Activated naive CD8-positive, alpha-beta T cell treated with anti-CD3 and anti-CD28 coated beads, Interleukin-2, amount 50 U/mL, for 24 hours (primary cell): Measurements from ENCODE around the gene CASP4.
"Not testable (repeated sequence)": the region's sequence is repeated elsewhere in the genome, so short reads cannot be mapped to it uniquely, and the experiment has no call there.

Experiments used
- ATAC-seq: fragments of 150-1000 bp; cut with Tn5 transposase; one replicate; pipeline ENCODE4 v1.10.0; 2021
- DNase-seq: peaks from one replicate; pipeline ENCODE4 v3.0.0; 2021
- H3K27ac Mint-ChIP-seq: one replicate; pipeline ENCODE4 v1.8.0; 2021; ENCODE audit warnings: mild to moderate bottlenecking, mixed read lengths
- H3K27me3 Mint-ChIP-seq: one replicate; pipeline ENCODE4 v1.8.0; 2021; ENCODE audit warnings: mixed read lengths
- H3K36me3 Mint-ChIP-seq: one replicate; pipeline ENCODE4 v1.8.0; 2021; ENCODE audit warnings: low read depth, mixed read lengths
- H3K4me1 Mint-ChIP-seq: one replicate; pipeline ENCODE4 v1.8.0; 2021; ENCODE audit warnings: mixed read lengths
- H3K4me3 Mint-ChIP-seq: one replicate; pipeline ENCODE4 v1.8.0; 2021; ENCODE audit warnings: mild to moderate bottlenecking, moderate library complexity, mixed read lengths
- H3K9me3 Mint-ChIP-seq: one replicate; pipeline ENCODE4 v1.8.0; 2021; ENCODE audit warnings: mixed read lengths

The CASP4 gene

GRCh38 chr11:104970756-104971155 lies 2.4 kb upstream of the CASP4 start:
- Mint-ChIP-seq H3K27me3 (no peaks in the 10 kb centered on the region), H3K36me3 (peaks cover 5% of the 10 kb centered on the region), H3K27ac (no peak overlapping the region), H3K4me3 (no peak overlapping the region), H3K4me1 (peaks cover 28% of the 10 kb centered on the region), H3K9me3 (peaks cover 23% of the 10 kb centered on the region)
- ATAC-seq (no peak), DNase-seq (no peak)

GRCh38 chr11:104968856-104969776 lies 742 bp upstream of the CASP4 start:
- DNase-seq (peak; percentile 10), ATAC-seq (no peak)
- peak overlapping the region; percentile 96 for H3K27ac Mint-ChIP-seq
- peaks cover 36% of the 10 kb centered on the region for H3K4me1 Mint-ChIP-seq
- peak overlapping the region; percentile 94 for H3K4me3 Mint-ChIP-seq
- H3K9me3 Mint-ChIP-seq = peaks cover 14% of the 10 kb centered on the region
- H3K36me3 Mint-ChIP-seq = peaks cover 16% of the 10 kb centered on the region
- no peaks in the 10 kb centered on the region for H3K27me3 Mint-ChIP-seq

GRCh38 chr11:104967534-104968354 lies 630 bp downstream of the CASP4 start:
- peak overlapping the region; percentile 96 for H3K27ac Mint-ChIP-seq
- no peaks in the 10 kb centered on the region for H3K27me3 Mint-ChIP-seq
- peaks cover 28% of the 10 kb centered on the region for H3K36me3 Mint-ChIP-seq
- H3K4me3 Mint-ChIP-seq = peak overlapping the region; percentile 94
- ATAC-seq (no peak), DNase-seq (no peak)
- peaks cover 42% of the 10 kb centered on the region for H3K4me1 Mint-ChIP-seq
- H3K9me3 Mint-ChIP-seq = peaks cover 10% of the 10 kb centered on the region

GRCh38 chr11:104965735-104966134 lies 2.6 kb downstream of the CASP4 start:
- H3K9me3 Mint-ChIP-seq = peaks cover 7% of the 10 kb centered on the region
- no peak for DNase-seq
- no peak overlapping the region for H3K27ac Mint-ChIP-seq
- H3K36me3 Mint-ChIP-seq = peaks cover 43% of the 10 kb centered on the region
- H3K4me1 Mint-ChIP-seq = peaks cover 47% of the 10 kb centered on the region
- H3K4me3 Mint-ChIP-seq = peak overlapping the region; percentile 28
- no peaks in the 10 kb centered on the region for H3K27me3 Mint-ChIP-seq
- no peak for ATAC-seq

GRCh38 chr11:104964247-104964646 lies 4.1 kb downstream of the CASP4 start:
- peaks cover 52% of the 10 kb centered on the region for H3K36me3 Mint-ChIP-seq
- DNase-seq (no peak), ATAC-seq (no peak)

GRCh38 chr11:104962852-104963251 lies 5.5 kb downstream of the CASP4 start:
- Mint-ChIP-seq H3K27ac (no peak overlapping the region), H3K4me3 (no peak overlapping the region), H3K36me3 (peaks cover 57% of the 10 kb centered on the region), H3K27me3 (no peaks in the 10 kb centered on the region), H3K4me1 (peaks cover 62% of the 10 kb centered on the region), H3K9me3 (peaks cover 7% of the 10 kb centered on the region)
- DNase-seq (no peak), ATAC-seq (no peak)

More at GRCh38 chr11:104964247-104964646, 4.1 kb downstream of the CASP4 start:
- H3K27me3 Mint-ChIP-seq = no peaks in the 10 kb centered on the region
- H3K27ac Mint-ChIP-seq = no peak overlapping the region
- H3K9me3 Mint-ChIP-seq = peaks cover 7% of the 10 kb centered on the region
- H3K4me1 Mint-ChIP-seq = peaks cover 58% of the 10 kb centered on the region
- no peak overlapping the region for H3K4me3 Mint-ChIP-seq

GRCh38 chr11:104957280-104957679 lies 11.1 kb downstream of the CASP4 start:
- no peaks in the 10 kb centered on the region for H3K27me3 Mint-ChIP-seq
- peaks cover 50% of the 10 kb centered on the region for H3K36me3 Mint-ChIP-seq
- DNase-seq = no peak
- no peak overlapping the region for H3K4me3 Mint-ChIP-seq
- peaks cover 50% of the 10 kb centered on the region for H3K4me1 Mint-ChIP-seq
- H3K9me3 Mint-ChIP-seq = no peaks in the 10 kb centered on the region
- H3K27ac Mint-ChIP-seq = no peak overlapping the region
- no peak for ATAC-seq

GRCh38 chr11:104956528-104956927 lies 11.8 kb downstream of the CASP4 start:
- ATAC-seq (no peak), DNase-seq (no peak)
- Mint-ChIP-seq H3K4me1 (peaks cover 50% of the 10 kb centered on the region), H3K27me3 (no peaks in the 10 kb centered on the region), H3K27ac (no peak overlapping the region), H3K36me3 (peaks cover 49% of the 10 kb centered on the region), H3K4me3 (no peak overlapping the region), H3K9me3 (no peaks in the 10 kb centered on the region)

- H3K27ac Mint-ChIP-seq = no peak overlapping the region
- H3K4me1 Mint-ChIP-seq = peaks cover 7% of the 10 kb centered on the region
- DNase-seq (no peak), ATAC-seq (peak; percentile 65)
- no peak overlapping the region for H3K4me3 Mint-ChIP-seq
- peaks cover 76% of the 10 kb centered on the region for H3K36me3 Mint-ChIP-seq
- H3K9me3 Mint-ChIP-seq = peaks cover 7% of the 10 kb centered on the region
- H3K27me3 Mint-ChIP-seq = no peaks in the 10 kb centered on the region
Observed at GRCh38 chr11:104946907-104947306, 21.5 kb downstream of the CASP4 start.

- peaks cover 7% of the 10 kb centered on the region for H3K9me3 Mint-ChIP-seq
- H3K4me1 Mint-ChIP-seq = peaks cover 7% of the 10 kb centered on the region
- H3K27me3 Mint-ChIP-seq = no peaks in the 10 kb centered on the region
- peaks cover 55% of the 10 kb centered on the region for H3K36me3 Mint-ChIP-seq
- ATAC-seq = no peak
- H3K4me3 Mint-ChIP-seq = no peak overlapping the region
- no peak overlapping the region for H3K27ac Mint-ChIP-seq
- no peak for DNase-seq
Observed at GRCh38 chr11:104944076-104944475, 24.3 kb downstream of the CASP4 start.

GRCh38 chr11:104943561-104943960 lies 24.8 kb downstream of the CASP4 start:
- no peak for ATAC-seq
- H3K36me3 Mint-ChIP-seq = peaks cover 50% of the 10 kb centered on the region

GRCh38 chr11:104934594-104934993 lies 33.8 kb downstream of the CASP4 start:
- Mint-ChIP-seq H3K4me3 (no peak overlapping the region), H3K9me3 (peaks cover 24% of the 10 kb centered on the region), H3K27ac (peak overlapping the region; percentile 10), H3K36me3 (peaks cover 6% of the 10 kb centered on the region), H3K27me3 (no peaks in the 10 kb centered on the region), H3K4me1 (peaks cover 28% of the 10 kb centered on the region)
- no peak for ATAC-seq
- DNase-seq = no peak

More at GRCh38 chr11:104943561-104943960, 24.8 kb downstream of the CASP4 start:
- Mint-ChIP-seq H3K9me3 (peaks cover 7% of the 10 kb centered on the region), H3K27ac (peak overlapping the region; percentile 68), H3K4me1 (peaks cover 7% of the 10 kb centered on the region), H3K4me3 (no peak overlapping the region), H3K27me3 (no peaks in the 10 kb centered on the region)
- DNase-seq = no peak

- peaks cover 24% of the 10 kb centered on the region for H3K9me3 Mint-ChIP-seq
- H3K4me3 Mint-ChIP-seq, H3K27ac Mint-ChIP-seq: not testable (repeated sequence)
Observed at GRCh38 chr11:104934073-104934472, 34.3 kb downstream of the CASP4 start.

GRCh38 chr11:104928811-104929210 lies 39.6 kb downstream of the CASP4 start:
- H3K27me3 Mint-ChIP-seq = no peaks in the 10 kb centered on the region
- DNase-seq (no peak), ATAC-seq (no peak)
- H3K27ac Mint-ChIP-seq = no peak overlapping the region
- H3K9me3 Mint-ChIP-seq = peaks cover 36% of the 10 kb centered on the region
- peaks cover 6% of the 10 kb centered on the region for H3K4me1 Mint-ChIP-seq
- H3K36me3 Mint-ChIP-seq = peaks cover 9% of the 10 kb centered on the region
- no peak overlapping the region for H3K4me3 Mint-ChIP-seq

More at GRCh38 chr11:104934073-104934472, 34.3 kb downstream of the CASP4 start:
- H3K36me3 Mint-ChIP-seq, H3K27me3 Mint-ChIP-seq, ATAC-seq, DNase-seq: not testable (repeated sequence)
- H3K4me1 Mint-ChIP-seq = peaks cover 28% of the 10 kb centered on the region
